ENCODE data around the gene IGSF8.
"Not testable (repeated sequence)": the region's sequence is repeated elsewhere in the genome, so short reads cannot be mapped to it uniquely, and the experiment has no call there.

The IGSF8 gene

GRCh38 chr1:160116283-160117147 lies 18.1 kb upstream of the IGSF8 start:
- H3K4me3 ChIP-seq (ENCODE audit: control insufficient read depth, low read depth, low read length): no peak overlapping the region
- no peak for DNase-seq (ENCODE audit: low read depth)
- TF ChIP-seq, protein P1, sequence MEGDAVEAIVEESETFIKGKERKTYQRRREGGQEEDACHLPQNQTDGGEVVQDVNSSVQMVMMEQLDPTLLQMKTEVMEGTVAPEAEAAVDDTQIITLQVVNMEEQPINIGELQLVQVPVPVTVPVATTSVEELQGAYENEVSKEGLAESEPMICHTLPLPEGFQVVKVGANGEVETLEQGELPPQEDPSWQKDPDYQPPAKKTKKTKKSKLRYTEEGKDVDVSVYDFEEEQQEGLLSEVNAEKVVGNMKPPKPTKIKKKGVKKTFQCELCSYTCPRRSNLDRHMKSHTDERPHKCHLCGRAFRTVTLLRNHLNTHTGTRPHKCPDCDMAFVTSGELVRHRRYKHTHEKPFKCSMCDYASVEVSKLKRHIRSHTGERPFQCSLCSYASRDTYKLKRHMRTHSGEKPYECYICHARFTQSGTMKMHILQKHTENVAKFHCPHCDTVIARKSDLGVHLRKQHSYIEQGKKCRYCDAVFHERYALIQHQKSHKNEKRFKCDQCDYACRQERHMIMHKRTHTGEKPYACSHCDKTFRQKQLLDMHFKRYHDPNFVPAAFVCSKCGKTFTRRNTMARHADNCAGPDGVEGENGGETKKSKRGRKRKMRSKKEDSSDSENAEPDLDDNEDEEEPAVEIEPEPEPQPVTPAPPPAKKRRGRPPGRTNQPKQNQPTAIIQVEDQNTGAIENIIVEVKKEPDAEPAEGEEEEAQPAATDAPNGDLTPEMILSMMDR (IDR thresholded peaks at IDR 0.05; ENCODE audit: control insufficient read depth, insufficient read depth, low read depth, low read length, missing control alignments): no peak

- H3K4me3 ChIP-seq (ENCODE audit: control insufficient read depth, low read depth, low read length): no peak within 1 kb of the TSS
- TF ChIP-seq, protein P1 (IDR thresholded peaks at IDR 0.05; ENCODE audit: control insufficient read depth, insufficient read depth, low read depth, low read length, missing control alignments): no peak
- DNase-seq (ENCODE audit: low read depth): no peak
Observed at GRCh38 chr1:160115545-160116282, 17.3 kb upstream of the IGSF8 start, which contains the start of gene ATP1A2. TSS of gene ATP1A2 (plus strand) at chr1:160115759. CDS start at chr1:160115862, 103 bp downstream.

GRCh38 chr1:160114085-160114484 lies 15.7 kb upstream of the IGSF8 start:
- DNase-seq (ENCODE audit: low read depth): no peak
- TF ChIP-seq, protein P1 (IDR thresholded peaks at IDR 0.05; ENCODE audit: control insufficient read depth, insufficient read depth, low read depth, low read length, missing control alignments): no peak
- H3K4me3 ChIP-seq (ENCODE audit: control insufficient read depth, low read depth, low read length): no peak overlapping the region

DNA sequence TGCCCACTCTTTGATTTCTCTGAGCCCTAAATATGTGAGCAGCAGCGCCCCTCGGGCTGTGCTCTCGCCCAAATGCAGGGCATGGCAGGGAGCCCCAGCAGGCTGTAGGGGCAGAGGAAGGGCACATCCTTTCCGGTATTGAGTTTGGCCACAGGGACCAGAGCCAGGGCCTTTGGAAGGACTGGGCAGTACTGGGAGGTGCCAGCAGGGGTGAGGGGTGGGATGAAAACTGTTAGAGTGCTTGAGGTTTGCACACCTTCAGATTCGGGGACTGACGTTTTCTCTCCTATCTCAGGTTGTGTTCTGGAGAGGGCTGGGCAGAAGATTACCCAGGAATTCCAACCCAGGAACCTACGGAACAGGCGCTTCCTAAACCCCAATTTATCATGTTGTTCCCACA lies 15.0 kb upstream of the IGSF8 start:
- H3K4me3 ChIP-seq (ENCODE audit: control insufficient read depth, low read depth, low read length): no peak overlapping the region
- DNase-seq (ENCODE audit: low read depth): no peak
- TF ChIP-seq, protein P1 (IDR thresholded peaks at IDR 0.05; ENCODE audit: control insufficient read depth, insufficient read depth, low read depth, low read length, missing control alignments): no peak

GRCh38 chr1:160112357-160112756 lies 13.9 kb upstream of the IGSF8 start:
- H3K4me3 ChIP-seq (ENCODE audit: control insufficient read depth, low read depth, low read length): no peak overlapping the region
- no peak for DNase-seq (ENCODE audit: low read depth)
- TF ChIP-seq, protein P1 (IDR thresholded peaks at IDR 0.05; ENCODE audit: control insufficient read depth, insufficient read depth, low read depth, low read length, missing control alignments): no peak

GRCh38 chr1:160111462-160111861 lies 13.0 kb upstream of the IGSF8 start:
- H3K4me3 ChIP-seq (ENCODE audit: control insufficient read depth, low read depth, low read length); DNase-seq (ENCODE audit: low read depth): not testable (repeated sequence)

DNA sequence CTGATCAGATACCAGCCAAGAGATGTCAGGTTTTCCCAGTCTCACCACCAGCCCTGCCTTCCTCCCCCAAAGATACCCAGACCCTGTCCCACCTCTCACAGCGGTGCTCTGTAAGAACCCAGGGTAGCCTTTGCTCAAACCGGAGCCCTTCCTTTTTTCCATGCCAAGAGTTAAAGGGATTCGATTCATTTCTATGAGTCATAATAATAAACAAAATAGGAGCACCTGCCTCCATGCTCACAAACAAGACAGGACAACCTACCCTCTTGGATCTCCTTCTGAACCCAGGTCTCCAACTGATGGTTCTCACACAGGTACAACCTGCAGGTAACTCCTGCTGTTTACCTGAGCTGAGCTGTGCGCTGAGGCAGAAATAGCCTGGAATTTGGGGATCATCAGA lies 11.3 kb upstream of the IGSF8 start:
- H3K4me3 ChIP-seq (ENCODE audit: control insufficient read depth, low read depth, low read length): no peak overlapping the region
- DNase-seq (ENCODE audit: low read depth): no peak
- TF ChIP-seq, protein P1 (IDR thresholded peaks at IDR 0.05; ENCODE audit: control insufficient read depth, insufficient read depth, low read depth, low read length, missing control alignments): no peak

All from AG09309 (cell line).